C4-2B (cell line): ENCODE measurements around the gene GJC2.

Experiments
- H3K27ac ChIP-seq: fragments of 450-650 bp; 2 replicates; pipeline ENCODE4 v1.5.1; 2017
- ZFX ChIP-seq: fragments of 450-650 bp; IDR thresholded peaks from 2 replicates; pipeline ENCODE4 v1.6.1; 2017
- TF ChIP-seq, protein P1 (sequence below): fragments of 450-650 bp; conservative IDR thresholded peaks from 2 replicates; pipeline ENCODE4 v1.5.1; 2017; ENCODE audit warnings: mild to moderate bottlenecking

GJC2 gene

GRCh38 chr1:228131766-228132165 is 18.0 kb upstream of the GJC2 start:
- TF ChIP-seq, protein P1, sequence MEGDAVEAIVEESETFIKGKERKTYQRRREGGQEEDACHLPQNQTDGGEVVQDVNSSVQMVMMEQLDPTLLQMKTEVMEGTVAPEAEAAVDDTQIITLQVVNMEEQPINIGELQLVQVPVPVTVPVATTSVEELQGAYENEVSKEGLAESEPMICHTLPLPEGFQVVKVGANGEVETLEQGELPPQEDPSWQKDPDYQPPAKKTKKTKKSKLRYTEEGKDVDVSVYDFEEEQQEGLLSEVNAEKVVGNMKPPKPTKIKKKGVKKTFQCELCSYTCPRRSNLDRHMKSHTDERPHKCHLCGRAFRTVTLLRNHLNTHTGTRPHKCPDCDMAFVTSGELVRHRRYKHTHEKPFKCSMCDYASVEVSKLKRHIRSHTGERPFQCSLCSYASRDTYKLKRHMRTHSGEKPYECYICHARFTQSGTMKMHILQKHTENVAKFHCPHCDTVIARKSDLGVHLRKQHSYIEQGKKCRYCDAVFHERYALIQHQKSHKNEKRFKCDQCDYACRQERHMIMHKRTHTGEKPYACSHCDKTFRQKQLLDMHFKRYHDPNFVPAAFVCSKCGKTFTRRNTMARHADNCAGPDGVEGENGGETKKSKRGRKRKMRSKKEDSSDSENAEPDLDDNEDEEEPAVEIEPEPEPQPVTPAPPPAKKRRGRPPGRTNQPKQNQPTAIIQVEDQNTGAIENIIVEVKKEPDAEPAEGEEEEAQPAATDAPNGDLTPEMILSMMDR, result no peak
- TF ChIP-seq ZFX, result no peak
- no peak overlapping the region for H3K27ac ChIP-seq

GRCh38 chr1:228134591-228134990 is 15.1 kb upstream of the GJC2 start:
- TF ChIP-seq ZFX, result no peak
- TF ChIP-seq, protein P1, result no peak
- no peak overlapping the region for H3K27ac ChIP-seq

DNA sequence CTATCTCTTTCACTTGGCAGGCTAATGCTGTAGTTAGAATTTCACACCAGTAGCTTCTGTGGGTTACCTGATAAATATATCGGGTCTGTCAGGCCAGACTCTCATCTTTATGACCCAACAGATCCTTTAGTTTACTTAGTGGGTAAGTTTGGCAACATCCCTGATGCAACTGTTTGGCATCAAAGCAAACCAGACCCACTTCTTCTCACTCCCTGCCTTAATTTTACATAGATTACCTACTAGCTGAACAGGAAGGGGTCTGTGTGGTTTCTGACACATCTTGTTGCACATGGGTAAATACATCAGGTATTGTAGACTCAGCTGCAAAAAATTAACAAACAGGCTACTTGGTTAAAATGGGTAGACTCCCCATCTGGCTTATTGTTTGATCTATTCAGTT is 12.8 kb upstream of the GJC2 start:
- TF ChIP-seq, protein P1, result no peak
- TF ChIP-seq ZFX, result no peak
- H3K27ac ChIP-seq, result no peak overlapping the region

DNA sequence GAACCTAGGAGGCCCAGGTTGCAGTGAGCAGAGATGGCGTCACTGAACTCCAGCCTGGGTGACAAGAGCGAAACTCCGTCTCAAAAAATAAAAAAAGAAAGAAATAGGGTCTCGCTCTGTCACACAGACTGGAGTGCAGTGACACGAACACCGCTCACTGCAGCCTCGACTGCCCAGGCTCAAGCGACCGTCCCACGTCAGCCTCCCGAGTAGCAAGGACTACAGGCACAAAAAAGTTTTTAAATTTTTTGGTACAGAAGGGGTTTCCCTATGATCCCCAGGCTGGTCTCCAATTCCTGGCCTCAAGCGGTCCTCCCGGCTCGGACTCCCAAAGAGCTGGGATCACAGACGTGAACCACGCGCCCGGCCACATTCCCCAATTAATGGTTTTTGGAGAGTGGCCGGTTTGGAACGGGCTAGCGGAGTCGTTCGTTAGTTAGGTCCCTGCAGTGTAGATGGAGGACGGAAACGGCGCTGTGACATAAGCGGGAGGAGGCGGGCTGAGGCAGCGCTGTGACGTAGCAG is 10.3 kb upstream of the GJC2 start:
- peak overlapping the region; percentile 92 for H3K27ac ChIP-seq
- TF ChIP-seq, protein P1, result no peak
- TF ChIP-seq ZFX, result no peak

- peak; percentile 76; the same call in 1 of the 2 replicates for TF ChIP-seq ZFX
- TF ChIP-seq, protein P1, result no peak
- peak within 1 kb of the TSS; percentile 92 for H3K27ac ChIP-seq
Measured at GRCh38 chr1:228139931-228140723, 9.6 kb upstream of the GJC2 start, which contains the start of gene GUK1. GUK1 (plus strand) TSS chr1:228140279; CDS start chr1:228140303, 24 bp downstream.

- H3K27ac ChIP-seq, result peak overlapping the region; percentile 92
- no peak for TF ChIP-seq ZFX
- TF ChIP-seq, protein P1, result no peak
Measured at GRCh38 chr1:228140724-228141225, 9.0 kb upstream of the GJC2 start.
